HG03139 (cell line): ENCODE results near the gene CACNA2D2.

Experiments
- ATAC-seq: cut with Tn5 transposase; IDR thresholded peaks from one replicate; pipeline ENCODE4 v1.9.1; 2021; ENCODE audit not compliant: unreplicated experiment

The CACNA2D2 gene

DNA sequence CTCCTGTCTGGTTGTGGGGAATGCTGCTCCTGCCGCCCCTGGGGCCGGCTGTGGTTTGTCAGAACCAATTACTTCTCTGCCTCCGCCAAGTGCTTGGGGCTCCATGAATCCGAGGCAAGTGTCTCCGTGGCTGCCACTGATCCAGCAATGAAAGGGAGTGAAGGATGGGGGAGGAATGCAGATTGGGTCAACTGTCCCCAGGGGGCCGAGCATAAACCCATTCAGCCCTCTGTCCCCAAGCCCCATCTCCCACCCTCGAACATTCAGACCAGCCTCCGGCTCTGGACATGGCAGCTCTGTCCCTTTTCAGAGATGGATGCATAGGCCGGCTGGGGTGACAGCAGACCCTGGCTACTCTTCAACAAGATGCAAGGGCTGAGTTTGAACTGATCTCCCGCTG, 35.5 kb downstream of the CACNA2D2 start:
- ATAC-seq, result no peak

DNA sequence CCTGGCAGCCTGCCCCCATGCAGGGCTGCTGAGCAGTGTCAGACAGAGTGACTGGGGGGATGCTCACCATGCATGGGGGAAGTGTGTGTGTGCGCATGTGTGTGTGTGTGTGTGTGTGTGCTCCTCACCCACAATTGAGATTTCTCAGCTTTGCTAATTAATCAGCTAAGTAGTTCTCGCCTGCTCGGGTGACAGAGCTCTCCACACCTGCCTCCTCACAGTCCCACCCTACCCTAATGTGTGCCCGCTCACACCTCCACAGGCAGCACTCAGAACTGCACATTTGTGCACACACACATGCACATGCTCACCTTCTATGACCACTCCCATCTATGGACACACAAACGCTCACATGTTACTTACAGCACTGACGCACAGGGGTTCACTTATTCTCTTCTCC, 37.3 kb downstream of the CACNA2D2 start:
- ATAC-seq, result no peak

DNA sequence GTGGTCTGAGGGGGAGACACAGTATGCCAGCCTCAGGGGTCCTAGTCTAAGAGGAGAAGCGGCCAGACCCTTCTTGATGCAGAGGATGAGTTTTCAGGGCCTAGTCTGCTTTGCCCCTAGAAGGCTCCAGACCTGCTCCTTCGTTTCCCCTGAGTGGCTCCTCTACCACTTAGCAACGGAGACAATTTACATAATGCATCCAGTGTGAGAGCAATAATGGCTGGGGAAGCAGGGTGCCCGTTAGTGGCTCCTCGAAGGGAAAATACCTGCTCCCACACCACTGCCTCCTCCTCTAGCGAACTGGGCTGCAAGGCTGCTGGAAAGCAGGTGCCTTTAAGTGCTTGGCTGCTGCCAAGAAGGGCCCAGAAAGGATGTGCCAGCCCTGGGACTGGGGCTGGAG, 38.9 kb downstream of the CACNA2D2 start:
- no peak for ATAC-seq

DNA sequence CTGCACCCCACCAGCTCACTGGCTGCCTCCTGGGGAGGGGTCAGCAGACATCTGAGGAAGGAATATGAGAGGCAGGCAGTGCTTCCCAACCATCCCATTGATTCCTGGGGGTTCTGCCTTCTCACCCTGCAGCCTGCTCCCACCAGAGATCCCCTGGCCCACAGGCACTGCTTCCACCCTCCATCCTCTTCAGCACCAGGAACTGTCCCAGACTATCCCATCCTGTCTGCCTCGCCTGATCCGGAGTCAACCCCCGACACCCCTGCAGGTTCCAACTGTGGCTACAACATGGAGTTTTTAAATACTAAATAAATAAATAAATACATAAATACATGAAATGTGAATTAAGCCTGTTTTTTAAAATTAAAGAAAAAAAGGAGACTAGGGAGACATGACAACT, 43.6 kb downstream of the CACNA2D2 start:
- no peak for ATAC-seq

DNA sequence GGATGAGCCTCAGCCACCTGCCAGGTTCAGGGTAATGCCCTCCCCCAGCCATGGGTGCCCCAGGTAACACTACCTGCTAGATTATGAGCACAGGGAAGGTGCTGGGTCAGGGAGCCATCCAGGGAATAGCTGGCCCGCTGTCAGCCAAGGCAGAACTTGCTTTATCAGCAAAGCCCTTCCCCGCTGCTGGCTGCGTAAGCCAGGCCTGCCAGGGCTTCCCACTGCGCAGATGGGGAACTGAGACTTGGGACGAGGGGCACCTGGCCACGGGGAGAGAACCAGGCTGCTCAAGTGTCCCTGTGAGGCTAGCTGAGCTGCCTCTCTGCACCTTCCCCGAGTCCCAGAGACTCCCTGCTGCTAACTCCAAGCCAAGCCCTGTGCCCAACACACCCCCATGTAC, 45.4 kb downstream of the CACNA2D2 start:
- ATAC-seq, result no peak

DNA sequence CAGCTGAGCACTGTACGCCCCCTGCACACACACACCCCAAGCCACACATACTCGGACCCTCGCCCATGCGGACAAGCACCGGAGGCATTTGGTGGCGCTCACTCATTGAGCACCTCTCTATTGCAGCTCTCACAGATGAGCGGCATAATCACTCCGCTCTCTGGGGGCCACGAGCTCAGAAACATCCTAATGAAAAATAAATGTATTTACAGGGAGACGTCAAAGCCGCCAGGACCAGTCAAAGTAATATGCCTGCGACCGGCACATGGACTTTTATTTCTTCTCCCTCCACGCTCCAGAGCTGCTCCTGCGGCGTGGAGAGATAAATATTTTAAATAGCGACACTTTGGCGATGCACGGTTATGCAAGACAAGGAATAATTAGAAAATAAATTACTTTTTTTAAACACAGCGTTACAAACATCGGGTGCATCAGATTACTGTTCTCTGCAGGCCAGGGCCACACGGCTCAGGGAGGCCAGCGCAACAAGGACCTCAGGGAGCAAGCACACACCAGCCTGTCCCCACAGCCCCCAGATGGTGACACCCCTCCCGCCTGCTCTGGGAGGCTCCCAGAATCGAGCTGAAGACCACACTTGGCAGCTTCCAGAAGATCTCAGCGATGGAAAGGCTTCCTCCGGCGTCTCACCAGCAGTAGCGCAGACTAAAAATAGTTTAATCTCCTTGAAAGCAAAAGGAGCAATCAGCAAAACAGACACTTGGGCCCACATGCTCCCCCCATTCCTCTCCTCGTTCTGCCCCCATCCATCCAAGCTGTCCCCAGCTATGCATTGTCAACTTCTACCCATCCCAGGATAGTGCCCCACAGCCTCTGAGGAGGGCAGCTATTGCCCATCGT, 48.0 kb downstream of the CACNA2D2 start:
- no peak for ATAC-seq

DNA sequence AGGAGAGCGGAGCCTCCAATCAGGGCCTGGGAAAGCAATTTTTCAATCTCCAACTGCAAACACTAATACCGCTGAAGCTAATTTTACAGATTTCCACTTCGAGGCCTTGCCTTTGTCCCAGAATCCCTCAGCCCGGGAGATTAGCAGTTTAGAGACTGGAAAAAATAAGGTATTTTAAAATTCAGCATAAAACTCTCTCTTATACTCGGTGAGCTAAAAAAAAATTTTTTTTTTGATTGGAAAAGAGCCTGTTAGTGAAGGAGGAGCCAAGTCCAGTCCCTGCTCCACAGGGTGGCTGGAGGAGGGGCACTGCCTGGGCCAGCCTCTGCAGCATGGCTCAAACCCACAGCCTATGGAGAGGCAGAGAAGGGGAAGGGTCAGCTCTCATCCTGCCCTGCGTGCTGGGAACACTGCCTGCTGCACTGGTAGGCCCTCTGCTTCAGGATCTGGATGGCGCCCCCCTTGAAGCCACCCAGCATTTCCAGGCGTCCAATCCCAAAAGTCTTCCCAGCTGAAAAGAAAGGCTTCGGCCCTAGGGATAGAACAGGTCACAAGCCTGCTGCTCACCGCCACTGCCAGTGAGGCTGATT, 48.9 kb downstream of the CACNA2D2 start:
- no peak for ATAC-seq

DNA sequence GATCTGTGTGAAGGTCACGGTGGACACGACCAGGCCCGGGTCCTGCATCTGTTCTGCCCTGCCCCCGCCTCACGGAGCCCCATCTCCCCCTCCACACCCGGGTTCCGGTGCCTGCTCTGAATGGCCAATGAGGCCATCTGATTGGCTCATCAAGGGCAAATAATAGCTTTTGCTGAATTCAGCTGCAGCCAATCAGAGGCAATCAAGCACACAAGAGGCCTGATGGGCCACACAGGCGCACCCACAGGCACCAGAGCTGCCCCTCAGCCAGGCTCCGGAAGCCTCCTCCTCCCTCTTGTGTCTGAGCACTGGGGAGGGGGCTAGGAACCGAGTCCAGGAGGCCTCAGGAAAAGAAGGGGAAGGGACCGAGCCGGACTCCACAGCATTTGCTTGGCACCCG, 49.5 kb downstream of the CACNA2D2 start:
- no peak for ATAC-seq

DNA sequence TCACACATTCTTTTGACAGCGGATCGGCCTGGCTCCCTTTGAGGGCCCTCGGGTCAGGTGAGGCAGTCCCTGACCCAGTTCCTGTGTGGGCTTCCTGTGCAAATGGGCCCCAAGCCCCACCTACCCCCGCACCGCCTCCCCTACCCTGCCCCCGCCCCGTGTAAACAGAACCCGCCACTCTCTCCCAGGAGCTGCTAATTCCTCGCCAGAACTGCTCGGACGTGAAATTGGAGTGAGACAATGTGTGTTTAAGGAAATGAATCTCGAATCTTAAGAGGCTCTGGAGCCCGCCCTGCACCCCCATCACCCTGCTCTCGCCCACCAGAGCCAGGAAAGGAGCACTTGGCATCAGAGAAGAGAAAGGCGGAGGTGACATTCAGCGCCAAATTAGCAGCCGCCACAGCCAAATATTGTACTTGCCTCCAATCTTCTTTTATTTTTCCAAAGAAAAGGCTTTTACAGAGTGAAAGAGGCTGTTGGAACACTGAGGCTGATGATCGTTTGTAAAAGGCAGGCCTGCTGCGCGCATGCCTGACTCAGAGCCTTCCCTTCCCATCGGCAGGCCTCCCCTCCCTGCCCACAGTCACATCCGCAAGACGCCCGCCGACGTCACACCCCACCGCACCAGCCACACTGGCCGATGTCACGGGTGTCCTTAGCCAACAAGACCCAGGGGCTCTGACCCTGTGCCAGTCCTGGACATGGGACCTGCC, 53.1 kb downstream of the CACNA2D2 start:
- no peak for ATAC-seq

DNA sequence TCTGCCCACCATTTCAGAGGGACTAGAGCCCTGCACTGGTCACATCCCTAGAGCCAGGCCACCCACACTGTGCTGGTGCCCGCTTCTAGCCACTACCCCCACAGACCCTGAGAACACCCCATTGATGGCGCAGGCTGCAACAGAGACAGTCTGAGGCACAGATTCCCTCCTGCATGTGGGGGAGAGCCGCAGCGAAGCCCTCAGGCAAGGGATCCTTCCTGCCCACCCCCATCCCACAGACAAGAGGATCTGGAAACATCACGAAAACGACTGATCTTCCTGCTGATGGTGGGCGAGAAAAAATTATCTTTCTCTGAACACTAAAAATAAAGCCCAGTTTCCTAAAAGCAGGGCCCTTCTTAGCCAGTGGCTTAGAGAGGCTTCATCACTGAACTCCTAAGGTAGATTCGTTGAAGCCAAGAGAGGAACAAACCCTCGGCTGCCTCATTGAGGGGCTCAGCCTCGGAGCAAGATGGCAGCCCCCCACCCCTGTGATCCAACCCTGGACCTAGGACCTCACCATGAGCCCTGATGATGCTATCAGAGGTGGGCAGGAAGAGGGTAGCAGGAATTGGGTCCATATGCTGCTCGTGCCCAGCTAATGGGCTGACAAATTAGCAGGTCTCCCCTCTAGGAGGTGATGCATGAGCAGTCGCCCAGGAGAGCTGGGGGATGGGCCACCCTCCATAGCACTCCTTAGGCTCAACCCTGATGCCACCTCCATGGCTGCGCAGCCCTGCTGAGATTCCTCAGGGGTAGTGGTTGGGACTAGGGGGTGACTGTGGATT, 54.5 kb downstream of the CACNA2D2 start:
- ATAC-seq, result no peak

DNA sequence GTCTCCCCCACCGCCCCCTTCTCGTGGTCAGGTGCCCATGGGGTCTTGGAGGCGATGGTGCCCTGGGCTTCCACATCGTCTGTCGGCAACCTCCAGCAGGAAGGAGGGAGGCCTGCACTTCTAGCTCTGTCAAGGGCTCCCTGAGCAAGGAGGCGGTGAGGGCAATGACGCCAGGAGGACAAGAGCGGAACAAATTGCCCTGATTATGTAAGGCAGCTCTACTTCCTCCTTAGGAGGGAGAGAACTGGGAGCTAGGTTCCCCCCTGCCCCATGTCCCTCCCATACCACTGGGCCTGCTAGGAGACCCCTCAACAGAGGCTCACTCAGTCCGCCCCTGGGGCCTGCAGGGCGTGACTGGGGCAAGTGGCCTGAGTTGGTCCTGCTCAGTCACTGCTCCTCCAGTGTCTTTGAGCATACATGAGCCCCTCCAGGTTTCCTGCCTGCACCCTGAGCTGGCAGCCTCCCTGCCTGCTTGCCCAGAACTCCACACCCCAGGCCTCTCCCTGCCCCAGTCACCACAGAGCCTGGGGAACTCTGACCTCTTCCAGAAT, 56.1 kb downstream of the CACNA2D2 start:
- ATAC-seq, result no peak

DNA sequence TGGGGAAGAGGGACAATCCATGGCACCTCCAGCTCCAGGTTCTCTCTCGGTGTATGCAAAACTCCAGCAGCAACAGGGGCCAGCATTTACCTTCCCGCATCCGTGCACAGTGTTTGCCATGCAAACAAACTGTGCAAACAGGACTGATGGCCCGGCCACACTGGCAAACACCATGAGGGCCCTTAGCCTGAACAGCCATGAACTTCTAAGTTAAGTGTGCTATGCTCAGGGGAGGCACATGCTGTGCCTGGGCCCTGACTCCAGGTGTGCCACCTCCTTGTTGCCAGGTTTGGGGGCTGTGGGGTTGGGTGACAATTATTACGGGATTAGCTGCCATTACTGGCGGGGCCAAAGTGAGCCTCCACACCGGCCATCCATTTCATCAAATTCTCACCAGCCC, 57.5 kb downstream of the CACNA2D2 start:
- no peak for ATAC-seq

DNA sequence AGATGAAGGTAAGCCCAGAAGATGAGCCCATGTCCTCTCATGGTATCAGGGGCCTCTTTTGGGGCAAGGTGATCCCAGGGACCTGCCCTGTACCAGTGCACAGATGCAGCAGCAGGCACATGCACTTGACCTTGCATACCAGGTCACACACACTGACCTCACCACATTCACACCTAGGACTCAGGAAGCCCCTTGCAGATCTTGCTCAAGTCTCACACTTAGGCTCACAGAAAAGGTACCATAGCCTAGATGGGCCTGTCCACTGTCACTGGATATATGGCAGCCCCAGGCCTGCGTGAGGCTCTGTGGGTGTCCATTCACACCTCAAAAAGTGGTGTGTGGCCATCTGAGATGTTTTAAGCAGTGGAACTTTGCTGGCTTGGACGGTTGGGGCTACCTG, 58.7 kb downstream of the CACNA2D2 start:
- ATAC-seq, result no peak

DNA sequence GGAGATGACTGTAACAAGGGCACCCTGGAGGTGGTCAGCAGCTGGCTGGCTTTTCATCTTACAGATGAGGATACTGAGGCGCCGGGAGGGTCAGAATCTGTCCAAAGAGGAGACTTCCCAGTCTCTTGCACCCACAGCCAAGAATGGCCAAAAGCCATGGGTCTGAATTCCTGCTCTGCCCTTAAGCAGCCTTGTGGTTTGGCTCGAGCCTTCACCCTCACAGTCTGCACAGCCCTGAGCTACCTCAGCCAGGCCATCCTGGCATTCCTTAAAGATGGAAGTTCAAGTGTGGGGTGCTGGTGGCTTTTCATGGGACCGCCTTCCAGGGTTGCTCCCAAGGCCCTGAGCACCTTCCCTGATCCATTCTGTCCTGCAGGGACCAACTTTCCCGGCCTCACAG, 59.2 kb downstream of the CACNA2D2 start:
- no peak for ATAC-seq

DNA sequence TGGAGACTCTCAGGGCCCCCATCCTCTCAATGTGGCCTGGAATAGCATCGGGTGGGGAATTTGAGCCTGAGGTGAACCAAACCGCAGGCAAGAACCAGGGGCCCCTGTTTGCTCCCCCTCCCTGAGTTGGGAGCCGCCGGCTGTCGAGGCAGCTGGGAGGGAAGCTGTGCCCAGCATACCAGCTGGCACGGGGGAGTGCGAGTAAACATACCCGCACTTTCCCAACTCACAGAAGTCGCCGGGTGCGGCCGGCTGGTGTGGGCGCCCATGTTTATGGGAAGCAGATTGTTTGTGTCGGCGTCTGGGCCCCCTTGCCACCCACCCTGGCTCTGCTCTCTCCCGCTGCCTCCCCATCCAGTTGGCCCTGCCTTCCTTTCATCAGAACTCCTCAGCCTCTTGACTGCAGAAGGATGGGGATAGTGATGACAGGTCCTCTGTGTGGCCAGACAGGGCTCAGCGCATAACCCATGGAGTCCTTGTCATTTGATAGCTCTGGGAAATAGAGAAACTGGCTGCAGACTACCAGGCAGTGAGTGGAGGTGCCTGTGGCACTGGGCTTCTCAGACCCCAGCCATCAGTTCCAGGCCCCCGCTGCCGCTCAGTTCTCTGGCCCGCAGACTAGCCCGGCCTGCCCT, 60.4 kb downstream of the CACNA2D2 start:
- ATAC-seq, result no peak

DNA sequence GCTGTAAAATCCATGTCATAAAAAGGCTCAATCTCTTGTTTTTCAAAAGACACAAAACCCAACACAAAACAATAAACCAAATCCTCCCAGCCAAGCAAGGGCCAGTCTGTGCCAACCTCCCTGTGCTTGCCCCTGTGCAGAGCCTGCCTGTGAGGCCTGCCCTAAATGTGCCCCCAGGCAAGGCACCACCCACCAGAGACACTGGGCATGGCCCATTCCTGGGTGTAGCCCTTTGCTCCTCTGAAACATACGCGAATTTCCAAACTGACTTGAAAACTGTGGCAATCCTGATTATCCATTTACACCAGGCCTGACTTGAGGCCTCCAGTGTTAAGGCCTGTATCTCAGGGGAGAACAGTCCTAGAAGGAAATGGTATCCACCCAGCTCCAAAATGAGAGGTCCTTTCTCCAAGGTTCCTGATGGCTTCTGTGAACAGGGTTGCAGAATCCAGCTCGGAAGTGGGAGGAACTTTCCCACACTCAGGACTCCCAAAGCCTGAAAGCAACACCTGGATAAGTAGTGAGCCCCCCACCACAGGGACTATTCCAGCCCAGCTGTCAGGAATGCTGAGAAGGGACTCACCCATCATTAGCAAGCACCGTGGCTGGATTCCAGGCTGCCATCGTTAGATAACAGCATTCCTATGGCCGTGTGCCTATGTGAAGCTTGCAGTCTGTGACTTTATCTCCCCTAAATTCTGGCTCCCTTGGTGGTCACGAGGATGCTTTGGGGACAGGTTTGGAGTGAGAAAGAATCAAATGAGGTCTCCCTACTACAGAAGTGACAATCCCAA, 61.8 kb downstream of the CACNA2D2 start:
- ATAC-seq, result no peak

DNA sequence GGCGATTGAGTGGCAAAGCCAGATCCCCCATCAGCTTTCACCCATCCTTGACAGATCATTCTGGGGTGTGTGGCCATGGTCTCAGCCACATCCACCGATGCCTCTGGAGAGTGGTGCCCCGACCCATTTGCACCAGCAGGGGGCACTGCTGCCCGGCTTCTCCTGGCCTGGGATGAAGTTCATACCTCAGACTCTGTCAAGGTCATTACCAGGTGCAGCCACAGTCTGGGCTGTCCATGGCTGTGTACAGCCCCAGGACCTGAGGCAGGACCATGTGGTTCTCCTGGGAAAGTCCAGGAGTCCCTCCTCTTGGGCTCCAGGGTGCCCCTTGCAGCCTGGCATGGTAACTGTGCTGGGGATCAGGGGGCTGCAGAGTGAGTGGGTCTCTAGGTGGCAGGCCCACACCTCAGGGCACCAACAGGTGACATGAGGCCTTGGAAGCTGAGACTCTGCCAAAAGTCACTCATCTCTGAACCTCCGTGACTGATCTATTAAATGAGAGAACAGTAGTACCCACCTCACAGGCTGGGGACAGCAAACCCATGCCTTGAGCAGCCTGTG, 67.2 kb downstream of the CACNA2D2 start:
- ATAC-seq, result no peak

DNA sequence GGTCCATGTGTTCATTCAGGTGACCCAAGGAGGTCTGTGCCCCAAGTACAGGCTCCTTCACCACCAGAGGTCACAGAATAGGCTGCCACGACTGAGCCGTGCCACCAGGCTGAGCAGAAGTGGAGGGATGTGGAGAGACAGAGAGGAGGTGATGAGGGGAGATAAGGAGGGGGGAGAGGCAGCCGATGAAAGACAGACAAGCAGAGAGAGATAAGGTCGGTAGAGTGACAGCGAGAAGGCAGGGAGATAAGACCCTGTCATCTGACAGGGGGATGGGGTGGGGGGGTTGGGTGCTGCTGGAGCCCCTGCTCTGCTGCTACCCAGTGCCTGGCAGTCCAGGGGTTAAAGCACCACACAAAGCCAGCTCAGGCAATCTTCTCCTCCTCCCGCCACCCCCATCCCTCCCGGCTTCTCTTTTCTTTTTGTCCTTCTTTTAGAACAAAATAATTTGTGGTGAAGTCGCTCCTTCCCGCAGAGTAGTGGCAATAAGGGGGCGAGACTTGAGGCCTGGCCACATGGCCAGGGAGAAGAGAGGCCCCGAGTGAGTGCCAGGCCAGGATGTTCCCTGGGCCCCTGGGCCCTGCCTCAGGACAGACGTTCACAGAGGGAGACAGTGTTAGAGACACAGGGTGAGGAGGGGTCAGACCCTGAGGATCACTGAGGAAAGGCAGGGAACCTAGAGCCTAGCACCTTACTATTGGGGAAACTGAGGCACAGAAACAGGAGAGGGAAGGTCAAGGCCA, 67.9 kb downstream of the CACNA2D2 start:
- ATAC-seq, result no peak

DNA sequence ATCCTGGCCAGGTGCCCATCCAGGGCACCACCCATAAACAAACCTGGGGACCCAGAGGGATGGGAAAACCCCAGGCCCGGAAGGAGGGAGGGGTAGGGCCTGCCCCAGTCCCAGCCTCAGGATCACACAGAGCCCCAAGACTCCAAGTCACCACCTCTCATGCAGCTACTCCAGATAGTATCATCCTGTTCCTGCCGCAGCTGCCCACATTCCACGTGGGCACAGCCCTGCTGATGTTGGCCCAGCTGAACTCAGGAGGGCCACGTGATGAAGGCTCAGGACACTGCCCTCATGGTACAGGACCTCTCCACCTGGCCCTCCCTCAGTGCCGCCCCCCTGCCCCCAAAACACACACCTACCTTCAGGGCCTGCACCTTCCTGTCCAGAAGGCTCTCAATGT, 69.5 kb downstream of the CACNA2D2 start:
- no peak for ATAC-seq
